Astrocyte (in vitro differentiated cells and primary cell): ENCODE measurements around the gene KCTD21. TPM values are rescaled to one million over a fixed set of nuclear protein-coding genes. Genes with fewer than 3 reads are reported as not detected.

Experiments
- DNase-seq: peaks from one replicate; pipeline ENCODE4 v3.0.0-alpha.2; 2010; ENCODE audit warnings: low read depth
- FAIRE-seq: peaks from 2 replicates; lab custom pipeline; 2011; peaks lifted over from hg19 to GRCh38; lab: Jason Lieb, UNC
- H2AFZ ChIP-seq: 2 replicates; pipeline ENCODE4 v1.6.0; 2012; ENCODE audit warnings: low read depth, low read length, inconsistent platforms
- H3K27ac ChIP-seq: 2 replicates; pipeline ENCODE4 v1.5.1; 2011; ENCODE audit warnings: low read depth, low read length, inconsistent platforms
- H3K27me3 ChIP-seq: 2 replicates; pipeline ENCODE4 v1.6.0; 2011; ENCODE audit warnings: low read length, inconsistent platforms; ENCODE audit not compliant: insufficient read depth
- H3K36me3 ChIP-seq: 2 replicates; pipeline ENCODE4 v1.5.1; 2011; ENCODE audit warnings: low read length, inconsistent platforms; ENCODE audit not compliant: insufficient read depth
- H3K4me1 ChIP-seq: 2 replicates; pipeline ENCODE4 v1.5.1; 2011; ENCODE audit warnings: low read length, inconsistent platforms; ENCODE audit not compliant: insufficient read depth
- H3K4me2 ChIP-seq: 2 replicates; pipeline ENCODE4 v1.6.0; 2012; ENCODE audit warnings: low read length, inconsistent platforms
- H3K4me3 ChIP-seq: 2 replicates; pipeline ENCODE4 v1.5.1; 2011; ENCODE audit warnings: low read depth, mild to moderate bottlenecking, low read length, inconsistent platforms; ENCODE audit not compliant: insufficient read depth
- H3K79me2 ChIP-seq: 2 replicates; pipeline ENCODE4 v1.6.0; 2012; ENCODE audit warnings: mild to moderate bottlenecking, low read length, inconsistent platforms; ENCODE audit not compliant: insufficient read depth
- H3K9ac ChIP-seq: 2 replicates; pipeline ENCODE4 v1.6.0; 2012; ENCODE audit warnings: mild to moderate bottlenecking, low read length, inconsistent platforms
- H3K9me3 ChIP-seq: 2 replicates; pipeline ENCODE4 v1.5.1; 2012; ENCODE audit warnings: low read depth, mild to moderate bottlenecking, low read length, inconsistent platforms; ENCODE audit not compliant: insufficient read depth
- H4K20me1 ChIP-seq: 2 replicates; pipeline ENCODE4 v1.6.0; 2012; ENCODE audit warnings: low read length, inconsistent platforms; ENCODE audit not compliant: insufficient read depth
- H3K27ac Mint-ChIP-seq: one replicate; pipeline ENCODE4 v1.8.0; 2021; ENCODE audit warnings: mild to moderate bottlenecking, mixed read lengths; ENCODE audit not compliant: unreplicated experiment
- H3K27me3 Mint-ChIP-seq: one replicate; pipeline ENCODE4 v1.8.0; 2021; ENCODE audit warnings: low read depth, mixed read lengths; ENCODE audit not compliant: unreplicated experiment
- H3K36me3 Mint-ChIP-seq: one replicate; pipeline ENCODE4 v1.8.0; 2021; ENCODE audit warnings: low read depth, mixed read lengths; ENCODE audit not compliant: unreplicated experiment
- H3K4me1 Mint-ChIP-seq: one replicate; pipeline ENCODE4 v1.8.0; 2021; ENCODE audit warnings: low read depth, mixed read lengths; ENCODE audit not compliant: unreplicated experiment
- H3K4me3 Mint-ChIP-seq: one replicate; pipeline ENCODE4 v1.8.0; 2021; ENCODE audit warnings: mild to moderate bottlenecking, moderate library complexity, mixed read lengths; ENCODE audit not compliant: unreplicated experiment
- H3K9me3 Mint-ChIP-seq: one replicate; pipeline ENCODE4 v1.8.0; 2021; ENCODE audit warnings: mild to moderate bottlenecking, mixed read lengths; ENCODE audit not compliant: unreplicated experiment
- EZH2 ChIP-seq: IDR thresholded peaks from 2 replicates; pipeline ENCODE4 v1.6.1; 2012; ENCODE audit warnings: mild to moderate bottlenecking, low read length, inconsistent platforms; ENCODE audit not compliant: insufficient read depth
- total RNA-seq: library from RNA; stranded (reverse); gene quantifications from 2 replicates; pipeline ENCODE4 v1.2.1, GENCODE V29; 2021
- TF ChIP-seq, protein P1 (sequence below): IDR thresholded peaks from 2 replicates; pipeline ENCODE4 v1.5.1; 2011; ENCODE audit warnings: low read depth, mild to moderate bottlenecking, inconsistent platforms, low read length, moderate library complexity; ENCODE audit not compliant: insufficient read depth

Gene KCTD21
- total RNA-seq, 1 donor from 2014 or later, result 14.0 TPM

DNA sequence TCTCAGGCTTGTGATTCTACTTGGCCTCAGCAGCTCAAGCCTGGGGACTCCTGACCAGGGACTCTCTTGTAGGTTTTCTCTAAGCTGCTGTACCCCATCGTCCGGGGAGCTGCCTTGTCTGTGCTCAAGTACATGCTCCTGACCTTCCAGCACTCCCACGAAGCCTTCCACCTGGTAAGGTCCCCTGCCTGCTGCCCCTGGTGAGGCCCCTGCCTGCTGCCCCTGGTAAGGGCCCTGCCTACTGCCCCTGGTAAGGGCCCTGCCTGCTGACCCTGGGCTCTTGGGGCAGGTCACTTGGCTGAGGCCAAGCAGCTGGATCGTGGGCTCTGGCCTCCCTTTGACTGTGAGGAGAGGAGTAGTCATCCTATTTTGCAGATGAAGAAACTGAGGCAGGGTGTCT, 11.6 kb upstream of the KCTD21 start:
- H3K4me1 Mint-ChIP-seq, result peaks cover 10% of the 10 kb centered on the region
- H3K36me3 Mint-ChIP-seq, result peaks cover 29% of the 10 kb centered on the region
- H3K79me2 ChIP-seq, result peaks cover 16% of the 10 kb centered on the region
- no peak for DNase-seq
- no peak overlapping the region for H3K4me2 ChIP-seq
- peaks cover 86% of the 10 kb centered on the region for H4K20me1 ChIP-seq
- no peaks in the 10 kb centered on the region for H3K9me3 ChIP-seq
- H3K4me3 Mint-ChIP-seq, result no peak overlapping the region
- H3K27me3 ChIP-seq, result no peaks in the 10 kb centered on the region
- H3K4me3 ChIP-seq, result no peak overlapping the region
- H3K36me3 ChIP-seq, result peaks cover 10% of the 10 kb centered on the region
- H3K9ac ChIP-seq, result no peak overlapping the region
- no peak for FAIRE-seq
- no peaks in the 10 kb centered on the region for H3K4me1 ChIP-seq
- no peaks in the 10 kb centered on the region for H3K9me3 Mint-ChIP-seq
- H3K27ac Mint-ChIP-seq, result no peak overlapping the region
- no peaks in the 10 kb centered on the region for H3K27me3 Mint-ChIP-seq
- H3K27ac ChIP-seq, result no peak overlapping the region
- H2AFZ ChIP-seq, result no peak overlapping the region
- TF ChIP-seq EZH2, result no peak
- TF ChIP-seq, protein P1, sequence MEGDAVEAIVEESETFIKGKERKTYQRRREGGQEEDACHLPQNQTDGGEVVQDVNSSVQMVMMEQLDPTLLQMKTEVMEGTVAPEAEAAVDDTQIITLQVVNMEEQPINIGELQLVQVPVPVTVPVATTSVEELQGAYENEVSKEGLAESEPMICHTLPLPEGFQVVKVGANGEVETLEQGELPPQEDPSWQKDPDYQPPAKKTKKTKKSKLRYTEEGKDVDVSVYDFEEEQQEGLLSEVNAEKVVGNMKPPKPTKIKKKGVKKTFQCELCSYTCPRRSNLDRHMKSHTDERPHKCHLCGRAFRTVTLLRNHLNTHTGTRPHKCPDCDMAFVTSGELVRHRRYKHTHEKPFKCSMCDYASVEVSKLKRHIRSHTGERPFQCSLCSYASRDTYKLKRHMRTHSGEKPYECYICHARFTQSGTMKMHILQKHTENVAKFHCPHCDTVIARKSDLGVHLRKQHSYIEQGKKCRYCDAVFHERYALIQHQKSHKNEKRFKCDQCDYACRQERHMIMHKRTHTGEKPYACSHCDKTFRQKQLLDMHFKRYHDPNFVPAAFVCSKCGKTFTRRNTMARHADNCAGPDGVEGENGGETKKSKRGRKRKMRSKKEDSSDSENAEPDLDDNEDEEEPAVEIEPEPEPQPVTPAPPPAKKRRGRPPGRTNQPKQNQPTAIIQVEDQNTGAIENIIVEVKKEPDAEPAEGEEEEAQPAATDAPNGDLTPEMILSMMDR, result no peak

DNA sequence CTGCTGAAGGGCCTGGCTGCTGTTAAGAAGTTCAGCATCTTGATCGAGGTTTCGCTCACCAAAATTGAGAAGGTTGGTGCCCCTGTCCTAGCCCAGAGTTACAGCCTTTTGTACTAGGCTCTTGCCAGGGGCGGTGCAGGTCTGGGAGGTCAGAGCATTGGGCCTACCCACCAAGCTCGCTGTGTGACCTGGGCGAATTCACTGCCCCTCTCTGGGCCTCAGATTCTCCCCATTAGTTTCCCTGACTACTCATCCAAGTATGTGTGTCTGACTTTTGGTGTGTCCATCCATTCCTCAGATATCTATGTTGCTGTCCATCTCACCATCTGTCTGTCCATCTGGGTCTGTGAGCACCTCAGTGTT, 11.2 kb upstream of the KCTD21 start:
- H2AFZ ChIP-seq, result no peak overlapping the region
- no peak overlapping the region for H3K4me2 ChIP-seq
- H3K27me3 ChIP-seq, result no peaks in the 10 kb centered on the region
- Mint-ChIP-seq H3K4me3 (no peak overlapping the region), H3K9me3 (no peaks in the 10 kb centered on the region), H3K27ac (no peak overlapping the region), H3K27me3 (no peaks in the 10 kb centered on the region), H3K4me1 (peaks cover 11% of the 10 kb centered on the region), H3K36me3 (peaks cover 29% of the 10 kb centered on the region)
- H3K27ac ChIP-seq, result no peak overlapping the region
- H3K9me3 ChIP-seq, result no peaks in the 10 kb centered on the region
- H4K20me1 ChIP-seq, result peaks cover 86% of the 10 kb centered on the region
- FAIRE-seq (no peak), DNase-seq (no peak)
- peaks cover 16% of the 10 kb centered on the region for H3K79me2 ChIP-seq
- H3K4me3 ChIP-seq, result no peak overlapping the region
- H3K9ac ChIP-seq, result no peak overlapping the region
- H3K36me3 ChIP-seq, result peaks cover 10% of the 10 kb centered on the region
- no peaks in the 10 kb centered on the region for H3K4me1 ChIP-seq
- TF ChIP-seq, protein P1, result no peak
- no peak for TF ChIP-seq EZH2

DNA sequence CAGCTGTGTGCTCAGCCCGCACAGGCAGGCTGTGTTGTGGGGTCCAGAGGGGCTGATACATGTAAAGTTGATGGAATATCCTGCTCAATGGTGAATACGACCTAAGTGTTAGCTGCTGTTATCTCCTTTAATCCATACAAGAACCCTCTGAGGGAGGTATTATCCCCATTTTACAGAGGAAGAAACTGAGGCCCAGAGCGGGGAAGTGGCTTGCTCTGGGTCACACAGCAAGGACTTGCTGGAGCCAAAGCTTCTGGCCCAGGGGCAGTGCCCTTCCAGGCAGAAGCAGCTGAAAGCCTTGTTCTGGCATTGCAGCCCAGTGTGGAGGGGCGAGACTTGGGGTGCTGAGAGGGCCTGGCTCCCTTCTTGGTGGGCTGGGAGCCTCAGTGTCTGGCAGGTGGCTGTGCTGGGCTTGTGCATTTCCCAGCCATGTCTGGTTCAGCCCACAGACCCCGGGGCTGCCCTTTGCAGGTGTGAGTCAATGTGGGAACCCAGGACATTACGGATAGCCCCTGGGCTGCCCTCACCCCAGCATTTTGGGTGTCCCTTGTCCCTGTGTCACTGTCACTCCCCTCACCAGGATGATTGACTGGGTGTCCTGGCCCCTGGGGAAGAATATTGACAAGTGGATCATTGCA, 10.7 kb upstream of the KCTD21 start:
- Mint-ChIP-seq H3K36me3 (peaks cover 27% of the 10 kb centered on the region), H3K4me3 (no peak overlapping the region), H3K4me1 (peaks cover 15% of the 10 kb centered on the region), H3K27me3 (no peaks in the 10 kb centered on the region), H3K9me3 (no peaks in the 10 kb centered on the region), H3K27ac (no peak overlapping the region)
- FAIRE-seq (no peak), DNase-seq (no peak)
- no peak overlapping the region for H2AFZ ChIP-seq
- peaks cover 10% of the 10 kb centered on the region for H3K36me3 ChIP-seq
- TF ChIP-seq, protein P1, result no peak
- no peak for TF ChIP-seq EZH2
- no peak overlapping the region for H3K9ac ChIP-seq
- no peaks in the 10 kb centered on the region for H3K4me1 ChIP-seq
- no peak overlapping the region for H3K27ac ChIP-seq
- peaks cover 16% of the 10 kb centered on the region for H3K79me2 ChIP-seq
- no peak overlapping the region for H3K4me2 ChIP-seq
- no peaks in the 10 kb centered on the region for H3K27me3 ChIP-seq
- H3K4me3 ChIP-seq, result no peak overlapping the region
- H3K9me3 ChIP-seq, result no peaks in the 10 kb centered on the region
- H4K20me1 ChIP-seq, result peaks cover 87% of the 10 kb centered on the region
